Testis (tissue), 2 donors: ENCODE measurements around the gene PTPRG.

Experiments
- POLR2A ChIP-seq: fragments of 450-650 bp; IDR thresholded peaks from one replicate; pipeline ENCODE4 v1.6.1; 2017; ENCODE audit warnings: antibody characterized with exemption, mild to moderate bottlenecking, moderate library complexity
- TF ChIP-seq, protein P1 (sequence below), 3 experiments: fragments of 450-650 bp in 2 of 3; fragments of 200-600 bp in 1 of 3; sonication (generic) in 1 of 3; IDR thresholded peaks; one replicate each; pipeline ENCODE4 v1.5.1; 2016 to 2019; ENCODE audit warnings: antibody characterized with exemption in 3 of 3, mild to moderate bottlenecking in 2 of 3, moderate library complexity in 1 of 3

DNA sequence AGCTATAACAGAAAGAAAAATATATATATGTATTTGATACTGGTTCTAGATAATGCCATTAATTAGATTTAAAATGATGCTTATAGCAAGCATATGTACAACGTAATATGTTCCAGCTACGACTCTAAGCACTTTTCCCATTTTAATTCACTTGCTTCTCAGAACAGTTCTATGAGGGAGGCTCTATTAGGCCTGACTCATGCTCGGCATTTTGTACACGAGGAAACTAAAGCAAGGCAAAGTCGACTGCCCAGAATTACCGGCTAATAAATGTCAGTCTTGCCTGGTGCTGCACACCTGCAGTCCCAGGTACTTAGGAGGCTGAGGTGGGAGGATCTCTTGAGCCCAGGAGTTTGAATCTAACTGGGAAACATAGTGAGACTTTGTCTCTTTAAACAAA lies 106.0 kb downstream of the PTPRG start:
- TF ChIP-seq, protein P1, sequence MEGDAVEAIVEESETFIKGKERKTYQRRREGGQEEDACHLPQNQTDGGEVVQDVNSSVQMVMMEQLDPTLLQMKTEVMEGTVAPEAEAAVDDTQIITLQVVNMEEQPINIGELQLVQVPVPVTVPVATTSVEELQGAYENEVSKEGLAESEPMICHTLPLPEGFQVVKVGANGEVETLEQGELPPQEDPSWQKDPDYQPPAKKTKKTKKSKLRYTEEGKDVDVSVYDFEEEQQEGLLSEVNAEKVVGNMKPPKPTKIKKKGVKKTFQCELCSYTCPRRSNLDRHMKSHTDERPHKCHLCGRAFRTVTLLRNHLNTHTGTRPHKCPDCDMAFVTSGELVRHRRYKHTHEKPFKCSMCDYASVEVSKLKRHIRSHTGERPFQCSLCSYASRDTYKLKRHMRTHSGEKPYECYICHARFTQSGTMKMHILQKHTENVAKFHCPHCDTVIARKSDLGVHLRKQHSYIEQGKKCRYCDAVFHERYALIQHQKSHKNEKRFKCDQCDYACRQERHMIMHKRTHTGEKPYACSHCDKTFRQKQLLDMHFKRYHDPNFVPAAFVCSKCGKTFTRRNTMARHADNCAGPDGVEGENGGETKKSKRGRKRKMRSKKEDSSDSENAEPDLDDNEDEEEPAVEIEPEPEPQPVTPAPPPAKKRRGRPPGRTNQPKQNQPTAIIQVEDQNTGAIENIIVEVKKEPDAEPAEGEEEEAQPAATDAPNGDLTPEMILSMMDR (IDR thresholded peaks at IDR 0.05), result no peak
- no peak for TF ChIP-seq POLR2A
